MCF 10A (cell line): Measurements from ENCODE around the gene SLC6A5. TPM values are rescaled to one million over a fixed set of nuclear protein-coding genes. Genes with fewer than 3 reads are reported as not detected.

Experiments used
- BruUV-seq: library from RNA; stranded (reverse); fragments of 400-500 nt; replicated peaks from 2 replicates; lab custom pipeline; 2021; lab: Mats Ljungman, UMichigan
- CTCF ChIA-PET: fragments of 300-600 bp; sonication (Branson Sonifier 250); formaldehyde crosslinking; extraction: SDS; loops from one replicate; lab custom pipeline; 2021; ENCODE audit warnings: antibody characterized with exemption, inconsistent platforms; lab: Yijun Ruan, JAX
- POLR2A ChIA-PET: fragments of 300-600, 350-650 bp; sonication (Branson Sonifier 250); formaldehyde crosslinking; extraction: SDS; loops from one replicate; lab custom pipeline; 2020; ENCODE audit warnings: antibody characterized with exemption, inconsistent platforms; lab: Yijun Ruan, JAX
- DNase-seq: peaks from one replicate; pipeline ENCODE4 v3.0.0-alpha.2; 2018; ENCODE audit not compliant: unreplicated experiment
- H3K27ac Mint-ChIP-seq: one replicate; pipeline ENCODE4 v1.8.0; 2022; ENCODE audit warnings: mild to moderate bottlenecking, low read depth, mixed read lengths; ENCODE audit not compliant: unreplicated experiment
- H3K27me3 Mint-ChIP-seq: one replicate; pipeline ENCODE4 v1.8.0; 2022; ENCODE audit warnings: mixed read lengths; ENCODE audit not compliant: insufficient read depth, unreplicated experiment
- H3K36me3 Mint-ChIP-seq: one replicate; pipeline ENCODE4 v1.8.0; 2022; ENCODE audit warnings: mild to moderate bottlenecking, moderate library complexity, mixed read lengths; ENCODE audit not compliant: insufficient read depth, unreplicated experiment
- H3K4me1 Mint-ChIP-seq: one replicate; pipeline ENCODE4 v1.8.0; 2022; ENCODE audit warnings: mixed read lengths; ENCODE audit not compliant: insufficient read depth, unreplicated experiment
- H3K4me3 Mint-ChIP-seq: one replicate; pipeline ENCODE4 v1.8.0; 2022; ENCODE audit warnings: mild to moderate bottlenecking, moderate library complexity, mixed read lengths; ENCODE audit not compliant: unreplicated experiment
- H3K9me3 Mint-ChIP-seq: one replicate; pipeline ENCODE4 v1.8.0; 2022; ENCODE audit warnings: mixed read lengths; ENCODE audit not compliant: unreplicated experiment
- intact Hi-C: fragments of 100-400 bp; cut with micrococcal nuclease; formaldehyde crosslinking; loops from 2 replicates; pipeline ENCODE4 v1.14.1; 2022
- total RNA-seq: library from RNA; stranded (reverse); gene quantifications from 2 replicates; pipeline ENCODE4 v1.2.3, GENCODE V29; 2022
- TF ChIP-seq, protein P1 (sequence below): fragments of 200-600 bp; IDR thresholded peaks from one replicate; pipeline ENCODE4 v1.8.0; 2022; ENCODE audit warnings: antibody characterized with exemption, mild to moderate bottlenecking; ENCODE audit not compliant: unreplicated experiment

The SLC6A5 gene
- total RNA-seq, 1 experiment from 2014 or later, result not detected

DNA sequence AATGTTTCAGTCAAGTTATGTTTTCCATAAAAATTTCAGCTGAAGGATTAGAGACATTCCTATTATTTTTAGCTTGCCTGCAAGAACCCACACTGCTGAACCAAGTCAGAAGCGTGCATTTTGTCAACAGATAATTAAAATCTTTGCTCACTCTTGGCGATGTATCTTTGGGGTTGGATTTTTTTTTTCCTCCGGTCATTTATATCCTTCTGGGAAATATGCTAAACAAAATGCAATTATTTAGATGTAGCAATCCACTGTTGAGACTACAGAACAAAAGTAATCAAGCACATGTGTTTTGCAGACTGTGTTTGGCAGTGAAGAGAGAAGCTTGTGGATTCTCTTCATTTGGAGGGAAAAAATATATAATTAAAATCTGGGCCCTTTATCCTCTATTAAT, 54.6 kb downstream of the SLC6A5 start:
- no peak overlapping the region for H3K4me3 Mint-ChIP-seq
- DNase-seq, result no peak
- no peak overlapping the region for H3K27ac Mint-ChIP-seq
- TF ChIP-seq, protein P1, sequence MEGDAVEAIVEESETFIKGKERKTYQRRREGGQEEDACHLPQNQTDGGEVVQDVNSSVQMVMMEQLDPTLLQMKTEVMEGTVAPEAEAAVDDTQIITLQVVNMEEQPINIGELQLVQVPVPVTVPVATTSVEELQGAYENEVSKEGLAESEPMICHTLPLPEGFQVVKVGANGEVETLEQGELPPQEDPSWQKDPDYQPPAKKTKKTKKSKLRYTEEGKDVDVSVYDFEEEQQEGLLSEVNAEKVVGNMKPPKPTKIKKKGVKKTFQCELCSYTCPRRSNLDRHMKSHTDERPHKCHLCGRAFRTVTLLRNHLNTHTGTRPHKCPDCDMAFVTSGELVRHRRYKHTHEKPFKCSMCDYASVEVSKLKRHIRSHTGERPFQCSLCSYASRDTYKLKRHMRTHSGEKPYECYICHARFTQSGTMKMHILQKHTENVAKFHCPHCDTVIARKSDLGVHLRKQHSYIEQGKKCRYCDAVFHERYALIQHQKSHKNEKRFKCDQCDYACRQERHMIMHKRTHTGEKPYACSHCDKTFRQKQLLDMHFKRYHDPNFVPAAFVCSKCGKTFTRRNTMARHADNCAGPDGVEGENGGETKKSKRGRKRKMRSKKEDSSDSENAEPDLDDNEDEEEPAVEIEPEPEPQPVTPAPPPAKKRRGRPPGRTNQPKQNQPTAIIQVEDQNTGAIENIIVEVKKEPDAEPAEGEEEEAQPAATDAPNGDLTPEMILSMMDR, result no peak
- H3K9me3 Mint-ChIP-seq, result no peaks in the 10 kb centered on the region
- ChIA-PET POLR2A (interaction anchor here (0.6 kb wide), 1 partner anchor 9 kb away, joined by 3 read pairs; no protein-coding TSS in a partner anchor), CTCF (interaction anchor here (1.8 kb wide), 1 partner anchor 18 kb away, joined by 14 read pairs; no protein-coding TSS in a partner anchor)
- intact Hi-C loops, result no loop called here
- no peaks in the 10 kb centered on the region for H3K4me1 Mint-ChIP-seq
- H3K27me3 Mint-ChIP-seq, result peaks cover 67% of the 10 kb centered on the region
- no TSS peak for BruUV-seq
- H3K36me3 Mint-ChIP-seq, result no peaks in the 10 kb centered on the region

DNA sequence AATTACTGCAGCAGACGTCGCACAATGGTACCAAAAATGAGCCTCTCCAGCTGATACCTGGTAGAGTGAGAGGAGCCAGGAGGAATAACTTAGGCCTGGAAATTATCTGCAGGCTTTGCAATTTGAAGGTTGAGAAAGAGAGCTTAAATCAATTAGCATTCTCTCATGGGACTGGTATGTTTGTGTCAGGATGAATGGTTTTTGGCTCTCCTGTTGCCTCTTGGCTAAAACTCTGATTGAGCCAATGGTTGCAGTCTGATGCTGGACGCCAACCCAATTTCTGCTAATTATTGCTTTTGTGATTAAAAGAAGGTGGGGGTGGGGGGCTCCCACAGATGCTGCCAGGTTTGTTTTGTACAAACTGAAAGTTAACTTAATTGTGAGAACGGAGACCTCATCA, 57.5 kb downstream of the SLC6A5 start:
- TF ChIP-seq, protein P1, result no peak
- Mint-ChIP-seq H3K4me1 (no peaks in the 10 kb centered on the region), H3K27me3 (peaks cover 63% of the 10 kb centered on the region), H3K4me3 (no peak overlapping the region), H3K27ac (no peak overlapping the region), H3K36me3 (no peaks in the 10 kb centered on the region), H3K9me3 (peaks cover 1% of the 10 kb centered on the region)
- CTCF ChIA-PET, result interaction anchor here (2.1 to 3.2 kb wide), 3 partner anchors 9 to 17 kb away, joined by 8 to 18 read pairs (median 16); no protein-coding TSS in a partner anchor
- POLR2A ChIA-PET, result interaction anchor here (0.7 kb wide), 1 partner anchor 58 kb away, joined by 3 read pairs; the partner anchor contains the start of gene SLC6A5
- DNase-seq, result no peak
- intact Hi-C loops, result no loop called here
- BruUV-seq, result no TSS peak

DNA sequence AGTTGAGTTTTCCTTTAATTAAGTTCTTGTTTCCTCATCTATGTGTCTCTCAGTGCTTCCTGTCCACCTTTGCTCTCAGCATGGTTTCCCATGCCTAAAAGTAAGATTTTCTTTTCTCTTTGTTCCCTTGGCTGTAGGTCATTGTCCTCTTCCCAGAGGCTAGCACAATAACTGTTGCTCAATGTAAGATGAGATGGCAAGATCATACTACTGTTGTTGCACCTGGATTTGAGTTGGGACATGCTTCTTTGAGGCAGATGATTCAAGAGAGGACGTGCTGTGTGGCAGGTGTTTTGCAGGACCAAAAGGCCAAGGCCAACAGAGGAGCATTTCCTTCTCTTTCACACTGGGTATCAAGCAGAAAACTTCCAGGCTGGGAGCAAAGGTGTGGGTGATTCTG, 58.7 kb downstream of the SLC6A5 start:
- POLR2A ChIA-PET, result no interaction called here
- H3K4me3 Mint-ChIP-seq, result no peak overlapping the region
- no peaks in the 10 kb centered on the region for H3K36me3 Mint-ChIP-seq
- peaks cover 51% of the 10 kb centered on the region for H3K27me3 Mint-ChIP-seq
- H3K4me1 Mint-ChIP-seq, result no peaks in the 10 kb centered on the region
- no TSS peak for BruUV-seq
- DNase-seq, result no peak
- no peak overlapping the region for H3K27ac Mint-ChIP-seq
- CTCF ChIA-PET, result interaction anchor here (0.6 to 3.2 kb wide), 2 partner anchors 13 to 1506 kb away, joined by 3 to 16 read pairs; no protein-coding TSS in a partner anchor
- intact Hi-C loops, result no loop called here
- TF ChIP-seq, protein P1, result no peak
- H3K9me3 Mint-ChIP-seq, result peaks cover 8% of the 10 kb centered on the region

DNA sequence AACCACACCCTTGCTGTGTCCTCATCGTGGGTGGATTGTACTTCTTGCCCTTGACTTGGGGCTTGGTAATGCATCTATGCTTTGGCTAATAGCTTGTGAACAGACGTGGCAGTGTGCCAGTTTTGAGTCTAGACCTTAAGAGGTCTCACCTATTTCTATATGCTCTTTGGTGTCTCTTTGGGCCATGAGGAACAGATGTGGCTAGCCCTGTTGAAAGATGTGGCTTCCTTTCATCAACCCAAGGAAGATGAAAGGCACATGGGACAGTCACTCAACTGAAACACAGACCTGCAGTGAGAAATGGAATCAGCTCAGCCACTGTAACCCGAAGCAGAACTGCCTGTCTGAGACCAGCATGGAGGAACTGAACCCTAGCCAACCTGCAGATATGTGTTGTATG, 62.0 kb downstream of the SLC6A5 start:
- Mint-ChIP-seq H3K27me3 (peaks cover 37% of the 10 kb centered on the region), H3K36me3 (no peaks in the 10 kb centered on the region), H3K27ac (no peak overlapping the region), H3K4me3 (no peak overlapping the region), H3K4me1 (no peaks in the 10 kb centered on the region), H3K9me3 (peaks cover 8% of the 10 kb centered on the region)
- BruUV-seq, result no TSS peak
- intact Hi-C loops, result no loop called here
- DNase-seq, result no peak
- ChIA-PET POLR2A (no interaction called here), CTCF (interaction anchor here (1.2 to 1.5 kb wide), 3 partner anchors 9 to 13 kb away, joined by 3 to 4 read pairs (median 4); no protein-coding TSS in a partner anchor)
- TF ChIP-seq, protein P1, result no peak
